DND-41 (cell line): ENCODE measurements around the gene SLC25A22.

Experiments used
- ATAC-seq: fragments of 200-7000 bp; cut with Tn5 transposase; 3 replicates; pipeline ENCODE4 v1.9.1; 2021; ENCODE audit warnings: low read depth; ENCODE audit not compliant: insufficient read depth
- DNase-seq: peaks from one replicate; pipeline ENCODE4 v3.0.0-alpha.2; 2020
- H2AFZ ChIP-seq: 2 replicates; pipeline ENCODE4 v1.6.0; 2012; ENCODE audit warnings: low read depth, low read length
- H3K27ac ChIP-seq: 2 replicates; pipeline ENCODE4 v1.5.1; 2012; ENCODE audit warnings: low read length, inconsistent platforms
- H3K27me3 ChIP-seq: fragments of 200-600 bp; sonication (generic); 2 replicates; pipeline ENCODE4 v1.6.0; 2012; ENCODE audit warnings: low read length, mild to moderate bottlenecking, inconsistent platforms; ENCODE audit not compliant: insufficient read depth, poor library complexity
- H3K36me3 ChIP-seq: 2 replicates; pipeline ENCODE4 v1.5.1; 2012; ENCODE audit warnings: low read length, inconsistent platforms; ENCODE audit not compliant: insufficient read depth
- H3K4me1 ChIP-seq: 2 replicates; pipeline ENCODE4 v1.5.1; 2012; ENCODE audit warnings: mild to moderate bottlenecking, low read length; ENCODE audit not compliant: insufficient read depth
- H3K4me2 ChIP-seq: 2 replicates; pipeline ENCODE4 v1.6.0; 2012; ENCODE audit warnings: mild to moderate bottlenecking, moderate library complexity, low read length, inconsistent platforms; ENCODE audit not compliant: insufficient read depth
- H3K4me3 ChIP-seq, 2 experiments: fragments of 200-600 bp in 1 of 2; shearing (Covaris generic) in 1 of 2; 2 replicates each; pipeline ENCODE4 v1.5.1; 2012 to 2016; ENCODE audit warnings: inconsistent platforms in 2 of 2, low read length in 2 of 2, mild to moderate bottlenecking in 2 of 2, low read depth in 1 of 2, moderate library complexity in 1 of 2
- H3K79me2 ChIP-seq: 2 replicates; pipeline ENCODE4 v1.6.0; 2012; ENCODE audit warnings: low read length, inconsistent platforms; ENCODE audit not compliant: insufficient read depth
- H3K9ac ChIP-seq: 2 replicates; pipeline ENCODE4 v1.6.0; 2012; ENCODE audit warnings: low read depth, mild to moderate bottlenecking, inconsistent platforms, low read length, moderate library complexity
- H3K9me3 ChIP-seq: 2 replicates; pipeline ENCODE4 v1.5.1; 2012; ENCODE audit warnings: low read length, moderate library complexity, mild to moderate bottlenecking, inconsistent platforms; ENCODE audit not compliant: insufficient read depth, severe bottlenecking
- H4K20me1 ChIP-seq: 2 replicates; pipeline ENCODE4 v1.6.0; 2012; ENCODE audit warnings: low read length; ENCODE audit not compliant: insufficient read depth
- EZH2 ChIP-seq: IDR thresholded peaks from 3 replicates; pipeline ENCODE4 v1.6.1; 2012; ENCODE audit warnings: borderline replicate concordance, low read depth, mild to moderate bottlenecking, moderate library complexity, low read length, inconsistent platforms; ENCODE audit not compliant: severe bottlenecking
- TF ChIP-seq, protein P1 (sequence below): IDR thresholded peaks from 2 replicates; pipeline ENCODE4 v1.5.1; 2012; ENCODE audit warnings: borderline replicate concordance, low read length, moderate library complexity, mild to moderate bottlenecking; ENCODE audit not compliant: poor library complexity, severe bottlenecking; ENCODE audit errors: extremely low read depth

The SLC25A22 gene

DNA sequence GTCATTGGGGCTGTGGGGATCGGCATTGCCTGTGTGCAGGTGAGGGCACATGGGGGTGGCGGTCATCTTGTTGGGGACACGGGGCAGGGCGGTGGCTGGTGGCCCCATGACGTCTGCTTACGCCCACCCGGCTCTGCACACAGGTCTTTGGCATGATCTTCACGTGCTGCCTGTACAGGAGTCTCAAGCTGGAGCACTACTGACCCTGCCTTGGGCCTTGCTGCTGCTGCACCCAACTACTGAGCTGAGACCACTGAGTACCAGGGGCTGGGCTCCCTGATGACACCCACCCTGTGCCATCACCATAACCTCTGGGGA, 39.9 kb upstream of the SLC25A22 start:
- ATAC-seq: no peak
- no peak overlapping the region for H3K9ac ChIP-seq
- H3K27ac ChIP-seq: no peak overlapping the region
- H4K20me1 ChIP-seq: peaks cover 26% of the 10 kb centered on the region; the same call in 1 of the 2 replicates
- TF ChIP-seq EZH2: no peak
- TF ChIP-seq, protein P1, sequence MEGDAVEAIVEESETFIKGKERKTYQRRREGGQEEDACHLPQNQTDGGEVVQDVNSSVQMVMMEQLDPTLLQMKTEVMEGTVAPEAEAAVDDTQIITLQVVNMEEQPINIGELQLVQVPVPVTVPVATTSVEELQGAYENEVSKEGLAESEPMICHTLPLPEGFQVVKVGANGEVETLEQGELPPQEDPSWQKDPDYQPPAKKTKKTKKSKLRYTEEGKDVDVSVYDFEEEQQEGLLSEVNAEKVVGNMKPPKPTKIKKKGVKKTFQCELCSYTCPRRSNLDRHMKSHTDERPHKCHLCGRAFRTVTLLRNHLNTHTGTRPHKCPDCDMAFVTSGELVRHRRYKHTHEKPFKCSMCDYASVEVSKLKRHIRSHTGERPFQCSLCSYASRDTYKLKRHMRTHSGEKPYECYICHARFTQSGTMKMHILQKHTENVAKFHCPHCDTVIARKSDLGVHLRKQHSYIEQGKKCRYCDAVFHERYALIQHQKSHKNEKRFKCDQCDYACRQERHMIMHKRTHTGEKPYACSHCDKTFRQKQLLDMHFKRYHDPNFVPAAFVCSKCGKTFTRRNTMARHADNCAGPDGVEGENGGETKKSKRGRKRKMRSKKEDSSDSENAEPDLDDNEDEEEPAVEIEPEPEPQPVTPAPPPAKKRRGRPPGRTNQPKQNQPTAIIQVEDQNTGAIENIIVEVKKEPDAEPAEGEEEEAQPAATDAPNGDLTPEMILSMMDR: no peak
- DNase-seq: no peak
- no peaks in the 10 kb centered on the region for H3K27me3 ChIP-seq
- peaks cover 29% of the 10 kb centered on the region for H3K4me1 ChIP-seq
- H3K79me2 ChIP-seq: peaks cover 21% of the 10 kb centered on the region
- no peak overlapping the region for H3K4me2 ChIP-seq
- H3K4me3 ChIP-seq: no peak overlapping the region
- H3K36me3 ChIP-seq: peaks cover 45% of the 10 kb centered on the region
- H3K9me3 ChIP-seq: no peaks in the 10 kb centered on the region
- no peak overlapping the region for H2AFZ ChIP-seq

DNA sequence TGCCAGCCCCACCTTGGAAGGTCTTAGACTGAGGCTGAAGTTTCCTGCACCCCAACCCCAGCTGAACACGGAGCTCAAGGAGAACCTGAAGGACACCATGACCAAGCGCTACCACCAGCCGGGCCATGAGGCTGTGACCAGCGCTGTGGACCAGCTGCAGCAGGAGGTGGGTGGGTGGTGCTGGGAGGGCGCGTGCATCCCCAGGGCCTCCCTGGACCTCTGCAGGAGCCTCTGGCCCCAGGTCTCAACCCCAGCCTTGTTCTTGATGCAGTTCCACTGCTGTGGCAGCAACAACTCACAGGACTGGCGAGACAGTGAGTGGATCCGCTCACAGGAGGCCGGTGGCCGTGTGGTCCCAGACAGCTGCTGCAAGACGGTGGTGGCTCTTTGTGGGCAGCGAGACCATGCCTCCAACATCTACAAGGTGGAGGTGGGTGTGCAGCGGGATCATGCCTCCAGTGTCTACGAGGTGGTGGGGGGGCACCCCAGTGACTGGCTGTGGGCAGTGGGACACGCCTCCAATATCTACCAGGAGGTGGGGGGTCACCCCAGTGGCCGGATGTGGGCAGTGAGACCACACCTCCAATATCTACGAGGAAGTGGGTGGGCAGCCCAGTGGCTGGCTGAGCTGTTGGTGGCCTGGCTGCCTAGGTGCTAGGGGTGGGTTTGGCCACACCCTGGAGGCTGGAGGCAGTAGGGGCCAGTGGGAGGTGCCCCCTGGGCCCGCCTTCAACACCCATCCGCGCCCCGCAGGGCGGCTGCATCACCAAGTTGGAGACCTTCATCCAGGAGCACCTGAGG, 39.3 kb upstream of the SLC25A22 start:
- no peak for ATAC-seq
- Histone ChIP-seq H3K27ac (no peak overlapping the region), H3K4me2 (no peak overlapping the region), H3K27me3 (no peaks in the 10 kb centered on the region), H3K36me3 (peaks cover 45% of the 10 kb centered on the region), H3K9me3 (no peaks in the 10 kb centered on the region), H3K79me2 (peaks cover 21% of the 10 kb centered on the region), H3K4me3 (no peak overlapping the region), H3K4me1 (peaks cover 31% of the 10 kb centered on the region), H3K9ac (no peak overlapping the region), H2AFZ (no peak overlapping the region), H4K20me1 (peaks cover 26% of the 10 kb centered on the region; the same call in 1 of the 2 replicates)
- DNase-seq: no peak
- no peak for TF ChIP-seq EZH2
- TF ChIP-seq, protein P1: no peak

DNA sequence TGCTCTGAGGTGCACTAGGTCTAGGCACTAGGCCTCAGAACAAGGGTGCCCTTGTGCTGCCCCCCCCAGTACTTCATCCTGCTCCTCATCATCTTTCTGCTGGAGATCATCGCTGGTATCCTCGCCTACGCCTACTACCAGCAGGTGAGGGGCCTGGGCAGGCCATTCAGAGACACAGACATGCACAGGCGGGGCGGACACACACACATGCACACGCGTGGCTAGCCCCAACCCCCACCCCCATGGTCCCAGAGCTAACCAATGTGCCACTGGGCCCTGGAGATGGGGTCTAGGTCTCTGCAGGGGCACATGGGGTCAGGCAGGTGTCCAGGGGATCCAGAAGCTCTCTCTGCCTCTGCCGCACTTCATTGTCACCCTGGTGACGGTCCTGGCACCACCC, 38.6 kb upstream of the SLC25A22 start:
- no peak overlapping the region for H3K4me3 ChIP-seq
- DNase-seq (no peak), ATAC-seq (no peak)
- H2AFZ ChIP-seq: no peak overlapping the region
- H3K79me2 ChIP-seq: peaks cover 15% of the 10 kb centered on the region
- TF ChIP-seq EZH2: no peak
- TF ChIP-seq, protein P1: no peak
- peaks cover 33% of the 10 kb centered on the region for H3K4me1 ChIP-seq
- peaks cover under 1% of the 10 kb centered on the region for H3K27me3 ChIP-seq
- no peak overlapping the region for H3K9ac ChIP-seq
- no peak overlapping the region for H3K27ac ChIP-seq
- H3K36me3 ChIP-seq: peaks cover 45% of the 10 kb centered on the region
- H4K20me1 ChIP-seq: peaks cover 22% of the 10 kb centered on the region; the same call in 1 of the 2 replicates
- no peak overlapping the region for H3K4me2 ChIP-seq
- no peaks in the 10 kb centered on the region for H3K9me3 ChIP-seq
